HEK293T (cell line): Measurements from ENCODE around the gene HK2.
"Not testable (repeated sequence)": the region's sequence is repeated elsewhere in the genome, so short reads cannot be mapped to it uniquely, and the experiment has no call there.

ENCODE experiments used
- ELF4 ChIP-seq: fragments of 450-650 bp; IDR thresholded peaks from 2 replicates; pipeline ENCODE4 v1.6.1; 2017; ENCODE audit warnings: antibody characterized with exemption
- FOXM1 ChIP-seq: fragments of 450-650 bp; IDR thresholded peaks from 2 replicates; pipeline ENCODE4 v1.6.1; 2017; ENCODE audit warnings: mild to moderate bottlenecking, borderline replicate concordance
- TARDBP ChIP-seq: fragments of 450-650 bp; IDR thresholded peaks from 2 replicates; pipeline ENCODE4 v1.6.1; 2016

- TF ChIP-seq TARDBP, ELF4, FOXM1: not testable (repeated sequence)
Measured at GRCh38 chr2:74891816-74892215, 57.9 kb downstream of the HK2 start.
